AG09319 (cell line): Measurements from ENCODE around the gene VSTM4.

Experiments used
- DNase-seq: peaks from one replicate; pipeline ENCODE4 v3.0.0-alpha.2; 2010; ENCODE audit warnings: low read depth; ENCODE audit errors: extremely low read depth
- CTCF ChIP-seq: IDR thresholded peaks from 2 replicates; pipeline ENCODE4 v1.5.1; 2011; ENCODE audit warnings: low read depth, mild to moderate bottlenecking, inconsistent platforms, low read length, moderate library complexity

VSTM4 gene

GRCh38 chr10:49138361-49138891, 23.1 kb upstream of the VSTM4 start:
- peak; percentile 61 for DNase-seq
- TF ChIP-seq CTCF = no peak

GRCh38 chr10:49136525-49136924, 21.2 kb upstream of the VSTM4 start:
- TF ChIP-seq CTCF = no peak
- DNase-seq = no peak

- DNase-seq = no peak
These were observed 20.4 kb upstream of the VSTM4 start for GRCh38 chr10:49135575-49136313.

GRCh38 chr10:49134327-49134726, 19.0 kb upstream of the VSTM4 start:
- DNase-seq = no peak
- no peak for TF ChIP-seq CTCF

More at GRCh38 chr10:49135575-49136313, 20.4 kb upstream of the VSTM4 start:
- TF ChIP-seq CTCF = no peak

- no peak for TF ChIP-seq CTCF
- DNase-seq = no peak
These were observed 18.5 kb upstream of the VSTM4 start, which contains the start of gene FAM170B for GRCh38 chr10:49133706-49134248. TSS of gene FAM170B (minus strand) at chr10:49134021. CDS start at chr10:49133918, 103 bp downstream.

- no peak for TF ChIP-seq CTCF
- DNase-seq = no peak
These were observed 17.0 kb upstream of the VSTM4 start for GRCh38 chr10:49132362-49132737.
